HG02678 (cell line): ENCODE results near the gene TCF23.
"Not testable (repeated sequence)": the region's sequence is repeated elsewhere in the genome, so short reads cannot be mapped to it uniquely, and the experiment has no call there.

Source experiments
- ATAC-seq: cut with Tn5 transposase; IDR thresholded peaks from one replicate; pipeline ENCODE4 v1.9.1; 2021; ENCODE audit warnings: mild to moderate bottlenecking, moderate library complexity; ENCODE audit not compliant: unreplicated experiment

Gene TCF23

GRCh38 chr2:27148801-27149439 lies at the start of gene TCF23:
Gene TCF23, plus strand, starts transcription at chr2:27149004. Its CDS starts 130 bp downstream, at chr2:27149134.
- ATAC-seq: no peak

- ATAC-seq: no peak
These were observed 49.4 kb upstream of the TCF23 start for GRCh38 chr2:27099334-27099955.

- ATAC-seq: no peak
These were observed 48.8 kb upstream of the TCF23 start for GRCh38 chr2:27100036-27100435.

GRCh38 chr2:27102329-27102728 lies 46.5 kb upstream of the TCF23 start:
- ATAC-seq: no peak

GRCh38 chr2:27105981-27106380 lies 42.8 kb upstream of the TCF23 start:
- ATAC-seq: no peak

GRCh38 chr2:27108221-27108620 lies 40.6 kb upstream of the TCF23 start:
- no peak for ATAC-seq

GRCh38 chr2:27109083-27109482 lies 39.7 kb upstream of the TCF23 start:
- no peak for ATAC-seq

GRCh38 chr2:27110603-27111352 lies 38.0 kb upstream of the TCF23 start:
- not testable (repeated sequence) for ATAC-seq

- not testable (repeated sequence) for ATAC-seq
These were observed 37.3 kb upstream of the TCF23 start for GRCh38 chr2:27111392-27112078.

- ATAC-seq: no peak
These were observed 33.3 kb upstream of the TCF23 start for GRCh38 chr2:27115519-27115918.

GRCh38 chr2:27117995-27118524 lies 30.7 kb upstream of the TCF23 start:
- ATAC-seq: no peak

- no peak for ATAC-seq
These were observed 30.1 kb upstream of the TCF23 start, which contains the start of gene CGREF1 for GRCh38 chr2:27118525-27119329. Gene CGREF1, minus strand, starts transcription at chr2:27119128. Its CDS starts 14,762 bp downstream, at chr2:27104366.

GRCh38 chr2:27119330-27119670 lies 29.5 kb upstream of the TCF23 start:
- not testable (repeated sequence) for ATAC-seq

GRCh38 chr2:27121906-27122305 lies 26.9 kb upstream of the TCF23 start:
- no peak for ATAC-seq

GRCh38 chr2:27122791-27123190 lies 26.0 kb upstream of the TCF23 start:
- no peak for ATAC-seq

- ATAC-seq: no peak
These were observed 25.3 kb upstream of the TCF23 start, which contains the start of gene ABHD1 for GRCh38 chr2:27123302-27124150. Gene ABHD1, plus strand, starts transcription at chr2:27123815. Its CDS starts 134 bp downstream, at chr2:27123949.

GRCh38 chr2:27125104-27125503 lies 23.7 kb upstream of the TCF23 start:
- ATAC-seq: no peak

GRCh38 chr2:27126252-27126710 lies 22.5 kb upstream of the TCF23 start:
- no peak for ATAC-seq
